ENCODE data around the gene ROBO1.

The ROBO1 gene

DNA sequence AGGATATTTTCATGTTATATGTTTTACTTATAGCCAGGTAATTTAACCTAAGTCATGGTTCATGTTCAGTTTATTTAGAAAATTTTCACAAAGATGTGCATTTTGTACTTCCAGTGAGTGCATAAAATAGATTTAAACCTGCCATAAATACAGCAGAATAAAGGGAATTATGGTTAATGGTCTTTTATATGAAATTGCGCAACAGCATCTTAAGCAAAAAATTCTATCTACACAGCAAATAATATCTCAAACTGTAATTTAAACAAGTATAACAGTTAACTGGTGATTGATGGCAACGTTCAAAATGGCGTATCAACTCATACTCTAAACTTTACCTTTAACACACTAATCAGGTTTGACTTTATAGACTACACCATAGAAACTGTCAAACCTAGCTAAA is 97.6 kb downstream of the ROBO1 start:
- DNase-seq (ENCODE audit: low read depth): no peak

DNA sequence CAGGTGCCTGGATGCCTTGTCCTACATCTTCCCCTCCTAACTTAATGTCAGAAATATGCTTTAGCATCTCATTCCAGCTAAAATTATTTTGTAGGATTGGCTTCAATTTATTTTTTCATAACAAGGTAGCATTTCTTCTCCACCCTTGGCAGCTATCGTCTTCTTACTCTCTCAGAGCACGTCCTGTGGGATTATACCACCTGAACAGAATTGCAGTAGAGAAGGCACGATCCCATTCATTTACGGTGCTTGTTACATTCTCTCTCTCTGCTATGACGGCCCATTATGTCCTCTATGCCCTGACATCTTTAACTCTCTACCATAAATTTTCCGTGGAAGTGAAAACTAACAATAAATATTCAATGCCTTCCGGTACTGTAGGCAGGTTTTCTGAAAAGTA is 103.3 kb downstream of the ROBO1 start:
- DNase-seq (ENCODE audit: low read depth): no peak

DNA sequence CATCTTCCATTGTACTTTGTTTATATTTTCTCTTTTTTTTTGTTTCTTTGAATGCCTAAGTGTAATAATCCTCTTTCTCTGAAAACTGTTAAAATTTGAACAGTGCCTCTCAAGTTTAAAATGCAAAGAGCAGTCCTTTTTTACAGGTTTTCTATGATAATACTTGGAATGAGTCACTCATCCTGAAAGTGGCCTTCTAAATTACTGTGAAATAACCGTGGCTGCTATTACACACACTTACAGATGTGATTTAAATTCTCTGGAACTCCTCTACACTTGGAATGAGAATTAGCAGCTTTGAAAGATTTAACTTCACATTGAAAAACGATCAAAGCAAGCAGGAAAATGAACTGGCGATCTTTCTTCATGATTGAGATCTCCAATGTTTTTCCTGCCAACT is 105.9 kb downstream of the ROBO1 start:
- no peak for DNase-seq (ENCODE audit: low read depth)

DNA sequence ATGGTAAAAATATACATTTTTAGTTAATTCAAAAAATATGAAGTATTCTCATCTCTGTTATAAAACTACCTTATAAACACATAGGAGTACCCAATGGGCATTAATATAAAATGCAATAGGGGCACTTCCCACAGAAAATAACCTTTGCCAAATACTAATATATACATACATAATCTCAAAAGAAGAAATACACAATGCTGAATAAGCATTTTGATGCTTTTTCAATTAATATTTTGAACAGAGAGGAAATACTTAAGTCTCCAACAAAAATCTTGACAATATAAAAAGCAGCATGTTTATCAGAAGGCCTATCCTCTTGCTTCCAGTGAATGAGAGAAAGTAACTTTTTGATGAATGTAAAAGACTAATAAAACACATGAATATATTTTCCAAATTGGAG is 110.7 kb downstream of the ROBO1 start:
- DNase-seq (ENCODE audit: low read depth): no peak

- DNase-seq (ENCODE audit: low read depth): no peak
Observed at GRCh38 chr3:79654019-79654418, 113.8 kb downstream of the ROBO1 start.

GRCh38 chr3:79653266-79653830 is 114.5 kb downstream of the ROBO1 start:
- no peak for DNase-seq (ENCODE audit: low read depth)

- no peak for DNase-seq (ENCODE audit: low read depth)
Observed at GRCh38 chr3:79651536-79652065, 116.2 kb downstream of the ROBO1 start.

- no peak for DNase-seq (ENCODE audit: low read depth)
Observed at GRCh38 chr3:79639855-79640254, 127.9 kb downstream of the ROBO1 start.

- DNase-seq (ENCODE audit: low read depth): no peak
Observed at GRCh38 chr3:79636372-79636771, 131.4 kb downstream of the ROBO1 start.

GRCh38 chr3:79632842-79633241 is 135.0 kb downstream of the ROBO1 start:
- DNase-seq (ENCODE audit: low read depth): no peak

GRCh38 chr3:79618883-79619282 is 148.9 kb downstream of the ROBO1 start:
- no peak for DNase-seq (ENCODE audit: low read depth)

GRCh38 chr3:79606414-79606813 is 161.4 kb downstream of the ROBO1 start:
- DNase-seq (ENCODE audit: low read depth): no peak

- no peak for DNase-seq (ENCODE audit: low read depth)
Observed at GRCh38 chr3:79604681-79605080, 163.1 kb downstream of the ROBO1 start.

DNA sequence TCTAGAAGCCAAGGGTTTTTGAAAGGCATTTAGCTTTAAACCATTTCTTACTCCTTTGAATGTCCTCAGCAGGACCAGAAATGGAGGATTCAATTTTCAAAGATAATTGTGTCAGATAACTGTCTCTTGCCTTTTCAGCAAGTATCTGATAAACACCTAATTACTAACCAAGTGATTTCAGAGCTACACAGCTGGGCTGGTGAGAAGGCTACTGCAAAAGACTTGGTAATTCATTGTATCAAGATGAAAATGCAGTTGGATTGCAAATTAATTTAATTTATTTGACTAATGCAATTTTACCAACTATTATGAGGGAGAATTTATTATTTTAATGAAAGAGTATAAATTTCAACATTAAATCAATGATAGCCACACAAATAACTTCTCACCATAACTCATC is 165.4 kb downstream of the ROBO1 start:
- no peak for DNase-seq (ENCODE audit: low read depth)

DNA sequence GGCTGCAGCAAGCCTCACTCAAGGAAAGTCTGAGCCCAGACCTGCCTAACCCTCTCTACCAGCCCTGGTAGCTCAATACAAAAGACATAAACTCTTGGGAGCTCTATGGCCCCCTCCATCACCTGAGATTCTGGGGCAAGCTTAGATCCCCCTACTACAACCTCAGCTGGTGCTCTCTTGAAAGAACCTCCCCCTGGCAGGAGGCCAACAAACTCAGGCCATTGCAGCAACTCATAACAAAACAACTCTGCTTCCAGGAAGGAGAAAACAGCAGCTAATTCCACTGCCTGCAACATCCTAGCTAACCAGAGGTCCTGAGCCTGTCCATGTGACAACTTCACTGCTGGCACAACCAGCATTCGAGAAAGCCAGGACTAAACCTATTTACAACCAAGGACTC is 169.2 kb downstream of the ROBO1 start:
- no peak for DNase-seq (ENCODE audit: low read depth)

- no peak for DNase-seq (ENCODE audit: low read depth)
Observed at GRCh38 chr3:79597709-79598108, 170.1 kb downstream of the ROBO1 start.

- no peak for DNase-seq (ENCODE audit: low read depth)
Observed at GRCh38 chr3:79587150-79587549, 180.6 kb downstream of the ROBO1 start.

GRCh38 chr3:79586232-79586631 is 181.6 kb downstream of the ROBO1 start:
- no peak for DNase-seq (ENCODE audit: low read depth)

DNA sequence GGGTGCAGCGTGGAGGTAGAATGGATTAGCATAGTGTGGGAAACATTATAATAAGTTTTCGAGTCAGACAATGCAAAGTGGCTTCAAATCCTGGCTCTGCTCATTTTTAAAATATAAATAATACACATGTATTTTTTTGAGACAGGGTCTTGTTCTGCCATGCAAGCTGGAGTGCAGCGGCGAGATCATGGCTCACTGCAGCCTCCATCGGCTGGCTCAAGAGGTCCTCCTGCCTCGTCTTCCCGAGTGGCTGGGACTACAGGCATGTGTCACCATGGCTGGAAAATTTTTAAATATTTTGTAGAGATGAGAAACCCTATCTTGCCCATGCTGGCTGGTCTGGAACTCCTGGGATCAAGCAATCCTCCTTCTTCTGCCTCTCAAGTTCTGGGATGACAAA is 194.9 kb downstream of the ROBO1 start:
- no peak for DNase-seq (ENCODE audit: low read depth)

DNA sequence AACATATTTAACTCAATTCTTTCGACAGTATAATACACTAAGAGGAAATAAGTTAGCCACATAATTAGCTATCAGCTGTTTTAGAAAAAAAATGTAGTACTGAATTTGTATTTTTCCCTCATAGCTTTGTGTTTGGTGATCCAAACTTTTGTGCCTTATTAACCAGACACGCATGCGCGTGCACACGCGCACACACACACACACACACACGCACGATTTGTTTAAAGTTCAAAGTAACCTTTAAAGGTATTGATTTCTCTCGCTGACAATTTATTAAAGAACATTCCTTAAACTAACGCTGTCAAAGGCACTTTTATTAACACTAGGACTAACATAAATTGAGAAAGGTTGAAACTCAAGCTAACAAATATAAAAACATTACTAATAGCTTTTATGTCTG is 198.9 kb downstream of the ROBO1 start:
- no peak for DNase-seq (ENCODE audit: low read depth)

- no peak for DNase-seq (ENCODE audit: low read depth)
Observed at GRCh38 chr3:79564192-79564591, 203.6 kb downstream of the ROBO1 start.

DNA sequence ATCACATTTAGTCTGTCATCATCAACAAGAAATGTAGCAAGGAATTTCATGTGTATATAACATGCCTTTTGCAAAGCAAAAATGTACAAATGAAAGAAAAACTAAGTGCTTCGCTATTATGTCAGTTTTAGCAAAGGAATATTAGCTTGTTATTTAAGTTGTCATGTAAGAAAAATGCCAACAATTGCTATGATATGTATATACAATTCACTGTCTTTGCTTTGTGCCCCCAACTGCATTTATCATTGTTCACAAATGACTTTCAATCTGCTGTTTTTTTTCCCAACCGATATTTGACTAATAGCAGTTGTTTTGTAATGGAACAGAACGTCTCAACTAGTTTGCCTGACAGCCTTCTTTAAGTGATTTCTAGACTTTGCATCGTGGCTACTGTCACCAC is 207.1 kb downstream of the ROBO1 start:
- no peak for DNase-seq (ENCODE audit: low read depth)

- DNase-seq (ENCODE audit: low read depth): no peak
Observed at GRCh38 chr3:79558943-79559342, 208.9 kb downstream of the ROBO1 start.

DNA sequence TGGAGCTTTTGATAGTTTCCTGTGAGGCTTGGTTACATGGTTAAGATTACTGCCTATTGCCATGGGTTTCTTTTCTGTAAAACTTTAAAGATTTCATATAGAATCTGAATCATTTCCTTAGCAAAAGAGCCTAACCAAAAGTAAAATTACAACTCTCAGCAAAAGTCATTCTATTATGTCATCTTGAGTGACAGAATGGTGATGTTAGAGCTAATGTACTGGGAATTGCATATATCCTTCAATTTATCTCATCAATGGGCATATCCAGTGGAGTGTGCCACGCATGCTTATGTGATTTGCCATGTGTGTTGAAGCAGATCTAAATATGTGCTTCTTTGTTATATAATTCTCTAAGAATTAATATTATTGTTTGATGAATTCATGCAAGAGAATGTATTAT is 212.1 kb downstream of the ROBO1 start:
- DNase-seq (ENCODE audit: low read depth): no peak

GRCh38 chr3:79551997-79552396 is 215.8 kb downstream of the ROBO1 start:
- no peak for DNase-seq (ENCODE audit: low read depth)

Data from CMK (cell line).